Bronchial epithelial cell (primary cell): ENCODE data around the gene GNAI3. TPM values are rescaled to one million over a fixed set of nuclear protein-coding genes. Genes with fewer than 3 reads are reported as not detected.

ENCODE experiments used
- DNase-seq: peaks from one replicate; pipeline ENCODE4 v3.0.0-alpha.2; 2010; ENCODE audit warnings: low read depth
- FAIRE-seq: peaks from 2 replicates; lab custom pipeline; 2011; peaks lifted over from hg19 to GRCh38; lab: Jason Lieb, UNC
- H3K27me3 ChIP-seq: 2 replicates; pipeline ENCODE4 v1.5.1; 2011; ENCODE audit warnings: low read length; ENCODE audit not compliant: control insufficient read depth, insufficient read depth
- H3K36me3 ChIP-seq: 2 replicates; pipeline ENCODE4 v1.5.1; 2011; ENCODE audit warnings: low read length; ENCODE audit not compliant: control insufficient read depth, insufficient read depth
- H3K4me3 ChIP-seq: 2 replicates; pipeline ENCODE4 v1.5.1; 2011; ENCODE audit warnings: mild to moderate bottlenecking, low read depth, low read length, control low read depth
- total RNA-seq: library from RNA; depleted of rRNA; stranded (reverse); fragments of >200 nt; gene quantifications from 2 replicates; pipeline ENCODE4 v1.2.1, GENCODE V29; 2014
- TF ChIP-seq, protein P1 (sequence below): IDR thresholded peaks from 2 replicates; pipeline ENCODE4 v1.5.1; 2011; ENCODE audit warnings: mild to moderate bottlenecking, moderate library complexity, low read length, control low read depth, inconsistent platforms; ENCODE audit not compliant: insufficient read depth, severe bottlenecking

GNAI3 gene
- total RNA-seq, 1 donor from 2014 or later: 18.7 TPM

DNA sequence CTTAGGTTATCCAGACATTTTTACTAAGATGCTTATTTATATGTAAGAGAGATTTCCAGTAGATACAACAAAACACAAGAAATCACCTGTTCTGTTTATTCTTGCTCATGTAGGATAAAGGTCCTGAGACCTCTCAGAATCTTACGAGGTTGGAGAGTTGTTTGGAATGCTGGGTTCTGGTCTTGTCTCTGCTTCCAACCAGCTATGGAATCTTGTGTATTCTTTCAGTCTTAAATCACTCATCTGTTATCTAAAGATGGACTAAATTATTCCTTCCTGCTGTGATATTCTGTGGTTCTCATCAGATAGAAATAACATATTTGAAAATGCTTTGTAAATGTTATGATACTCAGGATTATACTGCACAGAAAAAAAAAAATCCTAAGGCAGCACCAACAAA is 49.7 kb downstream of the GNAI3 start:
- H3K36me3 ChIP-seq: peaks cover 2% of the 10 kb centered on the region
- no peak overlapping the region for H3K4me3 ChIP-seq
- DNase-seq: no peak
- TF ChIP-seq, protein P1, sequence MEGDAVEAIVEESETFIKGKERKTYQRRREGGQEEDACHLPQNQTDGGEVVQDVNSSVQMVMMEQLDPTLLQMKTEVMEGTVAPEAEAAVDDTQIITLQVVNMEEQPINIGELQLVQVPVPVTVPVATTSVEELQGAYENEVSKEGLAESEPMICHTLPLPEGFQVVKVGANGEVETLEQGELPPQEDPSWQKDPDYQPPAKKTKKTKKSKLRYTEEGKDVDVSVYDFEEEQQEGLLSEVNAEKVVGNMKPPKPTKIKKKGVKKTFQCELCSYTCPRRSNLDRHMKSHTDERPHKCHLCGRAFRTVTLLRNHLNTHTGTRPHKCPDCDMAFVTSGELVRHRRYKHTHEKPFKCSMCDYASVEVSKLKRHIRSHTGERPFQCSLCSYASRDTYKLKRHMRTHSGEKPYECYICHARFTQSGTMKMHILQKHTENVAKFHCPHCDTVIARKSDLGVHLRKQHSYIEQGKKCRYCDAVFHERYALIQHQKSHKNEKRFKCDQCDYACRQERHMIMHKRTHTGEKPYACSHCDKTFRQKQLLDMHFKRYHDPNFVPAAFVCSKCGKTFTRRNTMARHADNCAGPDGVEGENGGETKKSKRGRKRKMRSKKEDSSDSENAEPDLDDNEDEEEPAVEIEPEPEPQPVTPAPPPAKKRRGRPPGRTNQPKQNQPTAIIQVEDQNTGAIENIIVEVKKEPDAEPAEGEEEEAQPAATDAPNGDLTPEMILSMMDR: no peak
- no peak for FAIRE-seq
- H3K27me3 ChIP-seq: no peaks in the 10 kb centered on the region

DNA sequence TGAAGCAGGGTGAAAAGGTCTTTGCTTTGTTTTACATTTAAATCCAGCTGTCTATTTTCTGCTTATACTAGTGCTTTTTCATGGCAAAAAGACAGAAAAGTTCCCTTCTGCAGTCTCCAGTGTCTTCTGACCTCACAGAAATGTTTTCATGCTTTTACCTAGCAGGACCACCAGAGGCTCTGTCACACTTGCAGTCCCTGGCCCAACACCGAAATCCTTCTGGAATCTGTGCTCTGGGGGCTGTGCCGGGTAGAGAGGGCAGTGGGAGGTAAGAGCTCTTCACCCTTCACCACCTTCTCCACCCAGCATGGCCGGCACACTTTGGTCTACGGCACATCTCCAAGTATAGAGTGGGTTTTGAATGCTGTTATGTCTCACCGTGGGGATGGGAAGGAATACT is 50.2 kb downstream of the GNAI3 start:
- FAIRE-seq: no peak
- Histone ChIP-seq H3K4me3 (no peak overlapping the region), H3K36me3 (peaks cover 2% of the 10 kb centered on the region), H3K27me3 (no peaks in the 10 kb centered on the region)
- TF ChIP-seq, protein P1: no peak
- no peak for DNase-seq

DNA sequence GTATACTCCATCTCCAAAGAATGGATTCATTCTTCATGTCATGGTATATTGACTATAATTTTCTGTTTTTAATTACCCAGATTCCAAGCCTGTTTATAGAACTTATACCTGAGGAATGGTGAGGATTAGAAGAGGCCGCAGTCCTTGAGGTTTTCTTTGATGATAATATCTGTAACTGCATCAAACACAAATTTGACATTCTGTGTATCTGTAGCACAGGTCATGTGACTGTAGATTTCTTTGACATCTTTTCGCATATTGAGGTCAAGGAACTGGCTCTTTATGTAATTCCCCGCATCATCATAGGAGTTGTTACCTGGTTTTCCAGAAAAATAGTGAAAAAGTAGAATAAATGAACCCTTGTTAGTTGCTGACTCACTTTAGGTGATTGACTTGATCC is 54.8 kb downstream of the GNAI3 start:
- Histone ChIP-seq H3K36me3 (peaks cover 2% of the 10 kb centered on the region), H3K4me3 (no peak overlapping the region), H3K27me3 (no peaks in the 10 kb centered on the region)
- no peak for FAIRE-seq
- no peak for DNase-seq
- TF ChIP-seq, protein P1: no peak

DNA sequence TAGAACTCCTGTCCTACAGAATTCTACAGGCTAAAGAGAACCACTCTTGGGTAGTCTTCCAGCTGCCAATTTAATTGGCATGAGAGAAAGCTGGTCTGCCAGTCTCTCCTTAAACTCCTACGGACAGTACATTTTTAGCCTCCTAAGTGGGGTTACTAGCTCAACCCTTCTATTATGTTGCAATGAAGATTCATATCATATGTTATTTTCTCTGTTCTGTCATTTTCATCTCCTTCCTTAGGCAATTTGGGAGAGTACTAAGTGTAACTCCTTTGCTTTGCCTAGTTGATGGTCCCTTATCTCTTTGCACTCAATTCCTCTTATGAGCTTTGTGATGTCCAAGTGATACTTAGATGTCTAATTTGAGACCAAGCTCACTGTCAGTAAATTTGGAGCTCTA is 57.0 kb downstream of the GNAI3 start:
- FAIRE-seq (no peak), DNase-seq (no peak)
- H3K36me3 ChIP-seq: no peaks in the 10 kb centered on the region
- H3K4me3 ChIP-seq: no peak overlapping the region
- no peaks in the 10 kb centered on the region for H3K27me3 ChIP-seq
- TF ChIP-seq, protein P1: no peak

DNA sequence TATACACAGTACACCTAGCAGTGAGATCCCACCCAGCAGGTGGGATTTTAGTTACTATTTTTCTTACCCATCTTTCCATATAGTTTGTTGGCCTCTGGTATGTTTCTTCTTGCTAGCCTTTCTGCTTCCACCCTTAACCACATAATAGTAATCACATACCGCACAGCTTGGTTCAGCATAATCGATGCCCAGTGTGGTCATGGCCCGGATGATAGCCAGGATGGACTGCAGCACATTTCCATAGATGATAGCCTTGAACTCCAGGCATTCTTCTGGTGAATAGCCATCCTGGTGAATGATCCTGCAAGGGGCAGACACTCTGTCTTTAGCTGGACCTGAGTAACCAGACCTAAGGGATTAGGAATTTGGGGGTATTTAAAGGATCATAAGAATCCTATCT is 61.5 kb downstream of the GNAI3 start:
- DNase-seq (no peak), FAIRE-seq (no peak)
- H3K36me3 ChIP-seq: no peaks in the 10 kb centered on the region
- H3K27me3 ChIP-seq: no peaks in the 10 kb centered on the region
- TF ChIP-seq, protein P1: no peak
- H3K4me3 ChIP-seq: no peak overlapping the region

DNA sequence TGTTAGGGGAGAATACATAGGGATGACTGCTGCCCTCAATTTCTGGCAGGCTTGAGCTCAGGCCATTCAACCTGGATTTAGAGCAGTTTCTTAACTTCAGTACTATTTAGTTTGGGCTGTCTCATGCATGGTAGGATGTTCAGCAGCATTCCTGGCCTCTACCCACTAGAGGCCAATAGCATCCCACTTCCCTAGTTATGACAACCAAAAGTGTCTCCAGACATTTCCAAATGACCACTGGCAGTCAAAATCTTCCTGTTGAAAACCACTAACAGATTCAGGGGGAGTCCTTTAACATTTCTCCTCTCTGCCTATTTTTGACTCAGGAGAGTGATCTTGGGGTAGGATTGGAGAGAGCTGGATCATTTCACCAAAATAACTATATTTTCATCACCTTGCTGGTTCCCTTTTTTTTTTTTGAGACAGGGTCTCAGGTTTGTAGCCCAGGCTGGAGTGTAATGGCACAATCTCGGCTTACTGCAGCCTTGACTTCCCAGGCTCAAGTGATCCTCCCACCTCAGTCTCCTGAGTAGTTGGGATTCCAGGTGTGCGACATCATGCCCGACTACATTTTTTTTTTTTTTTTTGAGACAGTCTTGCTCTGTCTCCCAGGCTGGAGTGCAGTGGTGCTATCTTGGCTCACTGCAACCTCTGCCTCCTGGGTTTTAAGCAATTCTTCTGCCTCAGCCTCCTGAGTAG is 62.3 kb downstream of the GNAI3 start:
- Histone ChIP-seq H3K4me3 (no peak overlapping the region), H3K36me3 (no peaks in the 10 kb centered on the region), H3K27me3 (no peaks in the 10 kb centered on the region)
- FAIRE-seq (no peak), DNase-seq (no peak)
- TF ChIP-seq, protein P1: no peak
